Gastrocnemius medialis (tissue), 4 donors: ENCODE data around the gene SDCCAG8. TPM values are rescaled to one million over a fixed set of nuclear protein-coding genes. Genes with fewer than 3 reads are reported as not detected.

ENCODE experiments used
- ATAC-seq, 2 donors: fragments of 150-250 bp; one replicate each; pipeline ENCODE4 v1.9.1; 2016
- DNase-seq, 2 donors: peaks; one replicate each; pipeline ENCODE4 v3.0.0-alpha.2; 2019
- H3K27ac ChIP-seq, 4 donors: fragments of 200-600 bp; sonication (generic); 1 replicate in 1 of 4; 2 replicates in 3 of 4; pipeline ENCODE4 v1.5.1; 2016 to 2018; ENCODE audit warnings: mild to moderate bottlenecking in 2 of 4, moderate library complexity in 1 of 4
- H3K27me3 ChIP-seq, 3 donors: fragments of 200-600 bp; sonication (generic) in 2 of 3; 1 replicate in 1 of 3; 2 replicates in 2 of 3; pipeline versions ENCODE4 v1.5.1 to v1.6.0; 2016 to 2019; ENCODE audit warnings: mild to moderate bottlenecking in 1 of 3, moderate library complexity in 1 of 3
- H3K36me3 ChIP-seq, 2 donors: fragments of 200-600 bp; sonication (generic) in 1 of 2; one replicate each; pipeline ENCODE4 v1.5.1; 2017 to 2018
- H3K4me1 ChIP-seq, 2 donors: fragments of 200-600 bp; sonication (generic) in 1 of 2; one replicate each; pipeline ENCODE4 v1.5.1; 2016 to 2017; ENCODE audit warnings: mild to moderate bottlenecking in 2 of 2
- H3K4me3 ChIP-seq, 4 donors: fragments of 200-600 bp; sonication (generic) in 3 of 4; 1 replicate in 1 of 4; 2 replicates in 3 of 4; pipeline ENCODE4 v1.5.1; 2016 to 2019; ENCODE audit warnings: mild to moderate bottlenecking in 2 of 4
- H3K9me3 ChIP-seq, 3 donors: fragments of 200-600 bp; sonication (generic) in 2 of 3; 1 replicate in 1 of 3; 2 replicates in 2 of 3; pipeline ENCODE4 v1.5.1; 2016 to 2019
- CTCF ChIP-seq, 5 experiments: fragments of 450-650 bp in 3 of 5; fragments of 200-600 bp in 2 of 5; sonication (generic) in 2 of 5; IDR thresholded peaks in 4 of 5; conservative IDR thresholded peaks in 1 of 5; 1 replicate in 4 of 5; 2 replicates in 1 of 5; pipeline ENCODE4 v1.5.1; 2016 to 2019; ENCODE audit warnings: antibody characterized with exemption in 5 of 5, mild to moderate bottlenecking in 3 of 5, moderate library complexity in 3 of 5
- POLR2A ChIP-seq, 2 donors: fragments of 450-650 bp; IDR thresholded peaks; one replicate each; pipeline ENCODE4 v1.6.1; 2017; ENCODE audit warnings: antibody characterized with exemption in 2 of 2, mild to moderate bottlenecking in 2 of 2, moderate library complexity in 2 of 2
- in situ Hi-C, 4 donors: fragments of 200-750 bp; cut with MboI; loops; one replicate each; pipeline versions ENCODE4 v1.15.0 to v1.8.0; 2017; ENCODE audit warnings: low sequenced_read_pairs in 4 of 4
- intact Hi-C: fragments of 100-400 bp; cut with DNase I; formaldehyde crosslinking; loops from one replicate; pipeline ENCODE4 v1.15.1; 2023; ENCODE audit warnings: low total_unique reads
- total RNA-seq, 4 donors: library from RNA; depleted of rRNA; stranded (reverse); fragments of >200 nt; gene quantifications; one replicate each; pipeline versions ENCODE4 v1.1.0 to v1.2.3, GENCODE V29; 2016

Gene SDCCAG8
- total RNA-seq, 4 donors from 2014 or later: 12.3 to 33.9 (median 26.1) TPM

GRCh38 chr1:243354511-243355153 is 98.8 kb downstream of the SDCCAG8 start:
- Histone ChIP-seq H3K4me3 (peak overlapping the region in 3 of 4 donors; percentile 2 to 20 (median 11)), H3K4me1 (peaks cover 0 to 7% of the 10 kb centered on the region in 2 donors), H3K27ac (no peak overlapping the region), H3K36me3 (peaks cover 0 to 15% of the 10 kb centered on the region in 2 donors), H3K27me3 (no peaks in the 10 kb centered on the region), H3K9me3 (no peaks in the 10 kb centered on the region)
- in situ Hi-C loops (no loop called here), intact Hi-C loops (no loop called here)
- no peak for DNase-seq
- peak in 1 of 2 donors; percentile 36 for ATAC-seq
- TF ChIP-seq POLR2A (IDR thresholded peaks at IDR 0.05) (no peak), CTCF (IDR thresholded peaks at IDR 0.05 in 4 of 5, conservative IDR thresholded peaks at IDR 0.05 in 1 of 5) (no peak)

DNA sequence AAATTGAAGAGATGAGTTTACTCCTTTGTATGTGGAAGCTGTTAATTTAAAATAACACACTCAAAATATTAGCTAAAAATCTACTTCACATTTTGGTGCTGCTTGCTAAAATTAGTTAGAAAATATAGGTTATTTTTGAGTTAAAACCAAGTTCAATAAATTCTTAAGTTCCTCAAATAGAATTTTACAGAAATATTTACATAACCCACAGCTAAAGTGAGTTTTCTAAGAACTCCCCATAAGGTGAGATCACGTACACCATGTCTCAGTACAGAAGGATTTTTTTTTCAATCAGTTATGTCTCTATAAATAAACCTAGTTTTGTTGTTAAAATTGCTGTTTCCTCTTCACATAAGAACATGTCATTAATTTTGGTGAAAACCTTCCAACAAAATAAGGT is 108.0 kb downstream of the SDCCAG8 start:
- H3K4me1 ChIP-seq: no peaks in the 10 kb centered on the region
- H3K27me3 ChIP-seq: no peaks in the 10 kb centered on the region
- ATAC-seq (no peak), DNase-seq (no peak)
- no peaks in the 10 kb centered on the region for H3K9me3 ChIP-seq
- H3K36me3 ChIP-seq: no peaks in the 10 kb centered on the region
- TF ChIP-seq POLR2A (IDR thresholded peaks at IDR 0.05): no peak
- no peak for TF ChIP-seq CTCF (IDR thresholded peaks at IDR 0.05 in 4 of 5, conservative IDR thresholded peaks at IDR 0.05 in 1 of 5)
- no peak overlapping the region for H3K4me3 ChIP-seq
- in situ Hi-C loops: no loop called here
- intact Hi-C loops: no loop called here
- no peak overlapping the region for H3K27ac ChIP-seq

GRCh38 chr1:243364330-243364729 is 108.5 kb downstream of the SDCCAG8 start:
- H3K9me3 ChIP-seq: no peaks in the 10 kb centered on the region
- no peak overlapping the region for H3K4me3 ChIP-seq
- H3K27me3 ChIP-seq: no peaks in the 10 kb centered on the region
- in situ Hi-C loops: no loop called here
- H3K36me3 ChIP-seq: no peaks in the 10 kb centered on the region
- ATAC-seq: no peak
- no peak for DNase-seq
- intact Hi-C loops: no loop called here
- H3K27ac ChIP-seq: no peak overlapping the region
- no peak for TF ChIP-seq POLR2A (IDR thresholded peaks at IDR 0.05)
- no peak for TF ChIP-seq CTCF (IDR thresholded peaks at IDR 0.05 in 4 of 5, conservative IDR thresholded peaks at IDR 0.05 in 1 of 5)
- no peaks in the 10 kb centered on the region for H3K4me1 ChIP-seq

DNA sequence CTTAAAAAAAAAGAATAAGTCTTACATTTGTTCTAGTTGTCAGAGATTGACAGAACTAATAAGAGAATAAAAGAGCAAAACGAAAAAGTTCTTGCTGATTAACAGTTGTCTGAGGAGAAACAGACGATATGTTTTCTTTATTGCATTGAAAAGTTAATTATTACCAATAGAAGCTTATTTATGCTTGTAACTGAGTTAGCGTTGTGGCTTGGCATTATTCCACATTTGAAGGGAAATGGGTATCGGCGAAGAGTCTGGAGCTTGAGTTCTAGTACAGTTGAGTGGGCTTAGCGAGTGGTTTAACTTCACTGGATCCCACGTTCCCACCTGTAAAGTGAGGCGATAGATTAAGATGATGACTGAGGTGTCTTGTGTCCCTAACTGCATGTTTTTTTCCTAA is 109.0 kb downstream of the SDCCAG8 start:
- DNase-seq (no peak), ATAC-seq (no peak)
- Histone ChIP-seq H3K36me3 (no peaks in the 10 kb centered on the region), H3K4me1 (no peaks in the 10 kb centered on the region), H3K9me3 (no peaks in the 10 kb centered on the region), H3K4me3 (no peak overlapping the region), H3K27me3 (no peaks in the 10 kb centered on the region), H3K27ac (no peak overlapping the region)
- in situ Hi-C loops: no loop called here
- intact Hi-C loops: no loop called here
- no peak for TF ChIP-seq POLR2A (IDR thresholded peaks at IDR 0.05)
- TF ChIP-seq CTCF (IDR thresholded peaks at IDR 0.05 in 4 of 5, conservative IDR thresholded peaks at IDR 0.05 in 1 of 5): no peak

- no peaks in the 10 kb centered on the region for H3K27me3 ChIP-seq
- TF ChIP-seq CTCF (IDR thresholded peaks at IDR 0.05 in 4 of 5, conservative IDR thresholded peaks at IDR 0.05 in 1 of 5) (no peak), POLR2A (IDR thresholded peaks at IDR 0.05) (no peak)
- intact Hi-C loops (no loop called here), in situ Hi-C loops (no loop called here)
- H3K27ac ChIP-seq: no peak overlapping the region
- no peak for DNase-seq
- no peaks in the 10 kb centered on the region for H3K9me3 ChIP-seq
- H3K4me1 ChIP-seq: peaks cover 0 to 3% of the 10 kb centered on the region in 2 donors
- no peak overlapping the region for H3K4me3 ChIP-seq
- ATAC-seq: no peak
- no peaks in the 10 kb centered on the region for H3K36me3 ChIP-seq
Measured at GRCh38 chr1:243367314-243367713, 111.5 kb downstream of the SDCCAG8 start.
